ENCODE measurements around the gene STK11.

Gene STK11

GRCh38 chr19:1211494-1212234, 6.1 kb downstream of the STK11 start:
- DNase-seq (ENCODE audit: low spot score) = no peak

- no peak for DNase-seq (ENCODE audit: low spot score)
Measured at GRCh38 chr19:1213391-1214286, 8.1 kb downstream of the STK11 start.

GRCh38 chr19:1214299-1214861, 8.8 kb downstream of the STK11 start:
- no peak for DNase-seq (ENCODE audit: low spot score)

GRCh38 chr19:1214862-1215731, 9.5 kb downstream of the STK11 start:
- no peak for DNase-seq (ENCODE audit: low spot score)

- DNase-seq (ENCODE audit: low spot score) = no peak
Measured at GRCh38 chr19:1216756-1217155, 11.2 kb downstream of the STK11 start.

- no peak for DNase-seq (ENCODE audit: low spot score)
Measured at GRCh38 chr19:1217366-1217765, 11.8 kb downstream of the STK11 start.

- DNase-seq (ENCODE audit: low spot score) = no peak
Measured at GRCh38 chr19:1218751-1219567, 13.4 kb downstream of the STK11 start.

GRCh38 chr19:1219786-1220476, 14.4 kb downstream of the STK11 start:
- no peak for DNase-seq (ENCODE audit: low spot score)

- DNase-seq (ENCODE audit: low spot score) = no peak
Measured at GRCh38 chr19:1220477-1220930, 14.9 kb downstream of the STK11 start.

GRCh38 chr19:1220976-1221903, 15.7 kb downstream of the STK11 start:
- DNase-seq (ENCODE audit: low spot score) = no peak

GRCh38 chr19:1221904-1222255, 16.3 kb downstream of the STK11 start:
- DNase-seq (ENCODE audit: low spot score) = no peak

GRCh38 chr19:1222394-1222793, 16.8 kb downstream of the STK11 start:
- no peak for DNase-seq (ENCODE audit: low spot score)

- no peak for DNase-seq (ENCODE audit: low spot score)
Measured at GRCh38 chr19:1223018-1223855, 17.7 kb downstream of the STK11 start.

GRCh38 chr19:1224047-1224825, 18.7 kb downstream of the STK11 start:
- no peak for DNase-seq (ENCODE audit: low spot score)

- DNase-seq (ENCODE audit: low spot score) = no peak
Measured at GRCh38 chr19:1224847-1225246, 19.3 kb downstream of the STK11 start.

- no peak for DNase-seq (ENCODE audit: low spot score)
Measured at GRCh38 chr19:1225440-1226226, 20.1 kb downstream of the STK11 start.

GRCh38 chr19:1226227-1226518, 20.6 kb downstream of the STK11 start:
- no peak for DNase-seq (ENCODE audit: low spot score)

Data from LoVo (cell line).